IMR-90 (cell line): ENCODE data around the gene ANO10. TPM values are rescaled to one million over a fixed set of nuclear protein-coding genes. Genes with fewer than 3 reads are reported as not detected.

Experiments used
- ATAC-seq: fragments of 200-7000 bp; cut with Tn5 transposase; 2 replicates; pipeline ENCODE4 v1.9.1; 2020; ENCODE audit warnings: low read depth, mild to moderate bottlenecking, moderate library complexity
- BruUV-seq: library from RNA; stranded (reverse); fragments of 400-500 nt; replicated peaks from 2 replicates; lab custom pipeline; 2021; lab: Mats Ljungman, UMichigan
- CTCF ChIA-PET: fragments of 300-600 bp; formaldehyde crosslinking; extraction: SDS; loops from one replicate; lab custom pipeline; 2021; ENCODE audit warnings: antibody characterized with exemption; lab: Yijun Ruan, JAX
- POLR2A ChIA-PET: fragments of 300-600 bp; sonication (Branson Sonifier 250); formaldehyde crosslinking; loops from one replicate; lab custom pipeline; 2022; ENCODE audit warnings: antibody characterized with exemption; ENCODE audit not compliant: unreplicated experiment; lab: Charles Lee
- DNase-seq: peaks from one replicate; pipeline ENCODE4 v3.0.0; 2013
- H2AFZ ChIP-seq: replicated peaks from 2 replicates; pipeline ENCODE3; 2013; ENCODE audit warnings: low read length, mild to moderate bottlenecking; ENCODE audit not compliant: poor library complexity
- H2AK5ac ChIP-seq: 2 replicates; pipeline ENCODE4 v1.6.1; 2013; ENCODE audit warnings: low read depth, low read length, inconsistent platforms
- H2AK9ac ChIP-seq: replicated peaks from 2 replicates; pipeline ENCODE3; 2013; ENCODE audit warnings: mild to moderate bottlenecking, low read depth, low read length, moderate library complexity; ENCODE audit not compliant: poor library complexity
- H2BK120ac ChIP-seq: 2 replicates; pipeline ENCODE4 v1.6.1; 2013; ENCODE audit warnings: low read depth, low read length, inconsistent platforms
- H2BK15ac ChIP-seq: 3 replicates; pipeline ENCODE4 v1.6.1; 2013; ENCODE audit warnings: low read depth, low read length, inconsistent platforms
- H2BK20ac ChIP-seq: 2 replicates; pipeline ENCODE4 v1.6.1; 2013; ENCODE audit warnings: low read depth, mild to moderate bottlenecking, inconsistent platforms, low read length, moderate library complexity
- H2BK5ac ChIP-seq: 2 replicates; pipeline ENCODE4 v1.6.1; 2013; ENCODE audit warnings: mild to moderate bottlenecking, low read depth, low read length, inconsistent platforms; ENCODE audit not compliant: poor library complexity, severe bottlenecking
- H3K14ac ChIP-seq: replicated peaks from 2 replicates; pipeline ENCODE4 v1.6.1; 2013; ENCODE audit warnings: low read depth, low read length, inconsistent platforms
- H3K18ac ChIP-seq: 2 replicates; pipeline ENCODE4 v1.6.1; 2013; ENCODE audit warnings: low read depth, low read length, control low read depth
- H3K23ac ChIP-seq: 2 replicates; pipeline ENCODE4 v1.6.1; 2013; ENCODE audit warnings: low read depth, low read length, inconsistent platforms
- H3K27ac ChIP-seq: 2 replicates; pipeline ENCODE4 v1.5.1; 2013; ENCODE audit warnings: mild to moderate bottlenecking, control low read depth, low read length; ENCODE audit not compliant: insufficient read depth
- H3K27me3 ChIP-seq: 2 replicates; pipeline ENCODE4 v1.6.1; 2013; ENCODE audit warnings: low read length; ENCODE audit not compliant: control insufficient read depth, insufficient read depth
- H3K36me3 ChIP-seq: 2 replicates; pipeline ENCODE4 v1.6.1; 2013; ENCODE audit warnings: low read length, mixed read lengths; ENCODE audit not compliant: control insufficient read depth, insufficient read depth
- H3K4ac ChIP-seq: 2 replicates; pipeline ENCODE4 v1.6.1; 2013; ENCODE audit warnings: low read depth, low read length, inconsistent platforms
- H3K4me1 ChIP-seq: 2 replicates; pipeline ENCODE4 v1.6.1; 2013; ENCODE audit warnings: low read length, mixed read lengths; ENCODE audit not compliant: control insufficient read depth, insufficient read depth
- H3K4me2 ChIP-seq: 2 replicates; pipeline ENCODE4 v1.6.1; 2013; ENCODE audit warnings: low read depth, mild to moderate bottlenecking, control low read depth, low read length, moderate library complexity
- H3K4me3 ChIP-seq: 2 replicates; pipeline ENCODE4 v1.5.1; 2013; ENCODE audit warnings: low read depth, mild to moderate bottlenecking, control low read depth, low read length, moderate library complexity; ENCODE audit not compliant: insufficient read depth
- H3K56ac ChIP-seq: 2 replicates; pipeline ENCODE4 v1.6.1; 2013; ENCODE audit warnings: low read length, inconsistent platforms; ENCODE audit not compliant: insufficient read depth; ENCODE audit errors: extremely low read depth
- H3K79me1 ChIP-seq, 2 experiments: 2 replicates each; pipeline ENCODE4 v1.6.1; 2013; ENCODE audit warnings: low read length in 2 of 2, inconsistent platforms in 1 of 2, low read depth in 1 of 2
- H3K9ac ChIP-seq: 2 replicates; pipeline ENCODE4 v1.6.1; 2013; ENCODE audit warnings: low read depth, low read length, control low read depth
- H3K9me1 ChIP-seq: 2 replicates; pipeline ENCODE4 v1.6.1; 2013; ENCODE audit warnings: low read length, inconsistent platforms; ENCODE audit not compliant: insufficient read depth
- H3K9me3 ChIP-seq: 2 replicates; pipeline ENCODE4 v1.6.1; 2013; ENCODE audit warnings: low read length; ENCODE audit not compliant: control insufficient read depth, insufficient read depth
- H4K20me1 ChIP-seq: 2 replicates; pipeline ENCODE4 v1.6.1; 2013; ENCODE audit warnings: low read length, inconsistent platforms; ENCODE audit not compliant: insufficient read depth
- H4K5ac ChIP-seq: 2 replicates; pipeline ENCODE4 v1.6.1; 2013; ENCODE audit warnings: mild to moderate bottlenecking, low read depth, low read length, control low read depth
- H4K8ac ChIP-seq, 2 experiments: 2 replicates each; pipeline ENCODE4 v1.6.1; 2013; ENCODE audit warnings: low read depth in 2 of 2, low read length in 2 of 2, control low read depth in 1 of 2, inconsistent platforms in 1 of 2
- H4K91ac ChIP-seq: 2 replicates; pipeline ENCODE4 v1.6.1; 2013; ENCODE audit warnings: low read depth, low read length, inconsistent platforms; ENCODE audit not compliant: insufficient read depth
- BHLHE40 ChIP-seq: fragments of 150-350 bp; IDR thresholded peaks from 2 replicates; pipeline ENCODE4 v1.6.1; 2016; ENCODE audit warnings: mild to moderate bottlenecking, low read depth, low read length
- FOS ChIP-seq: fragments of 150-350 bp; IDR thresholded peaks from 2 replicates; pipeline ENCODE4 v1.6.1; 2016; ENCODE audit warnings: low read depth, low read length
- MAFK ChIP-seq: IDR thresholded peaks from 2 replicates; pipeline ENCODE4 v1.6.1; 2012; ENCODE audit warnings: low read depth, low read length, improper control_type of control experiment
- MXI1 ChIP-seq: IDR thresholded peaks from 2 replicates; pipeline ENCODE4 v1.6.1; 2012; ENCODE audit warnings: low read depth, mild to moderate bottlenecking, low read length, moderate library complexity, borderline replicate concordance
- POLR2A ChIP-seq: IDR thresholded peaks from 2 replicates; pipeline ENCODE4 v1.6.1; 2012; ENCODE audit warnings: mild to moderate bottlenecking, low read depth, low read length
- RCOR1 ChIP-seq: IDR thresholded peaks from 2 replicates; pipeline ENCODE4 v1.6.1; 2012; ENCODE audit warnings: mild to moderate bottlenecking, low read length, improper control_type of control experiment; ENCODE audit not compliant: insufficient replicate concordance
- RFX5 ChIP-seq: IDR thresholded peaks from 2 replicates; pipeline ENCODE4 v1.8.0; 2012; ENCODE audit warnings: low read depth, mild to moderate bottlenecking, low read length, moderate library complexity
- SMC3 ChIP-seq: fragments of 150-350 bp; IDR thresholded peaks from 2 replicates; pipeline ENCODE4 v1.6.1; 2016; ENCODE audit warnings: low read depth, mild to moderate bottlenecking, antibody characterized with exemption, low read length, moderate library complexity
- USF2 ChIP-seq: fragments of 150-350 bp; IDR thresholded peaks from 2 replicates; pipeline ENCODE4 v1.6.1; 2017; ENCODE audit warnings: mild to moderate bottlenecking, antibody characterized with exemption, low read length, low read depth
- WGBS, 2 experiments: methylation state at CpG; one replicate each; pipeline versions ENCODE4 v1.1.5 to v1.1.7; 2013; ENCODE audit warnings: missing lambda C conversion rate in 2 of 2; ENCODE audit not compliant: insufficient read length in 1 of 2; ENCODE audit errors: extremely low coverage in 2 of 2; 5-methylcytosine and 5-hydroxymethylcytosine counted together
- dilution Hi-C: fragments of 300-500 bp; cut with HindIII; formaldehyde crosslinking; loops from one replicate; pipeline ENCODE4 v1.14.3; 2018; ENCODE audit warnings: low sequenced_read_pairs; ENCODE audit not compliant: unreplicated experiment
- in situ Hi-C: fragments of 300-500 bp; cut with MboI; formaldehyde crosslinking; loops from 3 replicates; pipeline ENCODE4 v1.14.3; 2019; ENCODE audit warnings: low sequenced_read_pairs, inconsistent platforms, mixed read lengths
- intact Hi-C: fragments of 100-400 bp; cut with micrococcal nuclease; formaldehyde crosslinking; loops from 2 replicates; pipeline ENCODE4 v1.10.0; 2022
- polyA plus RNA-seq, 3 experiments: library from polyadenylated mRNA; depleted of rRNA; stranded (reverse); fragments of >200 nt; gene quantifications; 2 replicates each; pipeline ENCODE4 v1.2.3, GENCODE V29; 2012; ENCODE audit warnings: low replicate concordance in 1 of 3
- total RNA-seq: library from RNA; depleted of rRNA; stranded (reverse); fragments of >200 nt; gene quantifications from 2 replicates; pipeline ENCODE4 v1.2.3, GENCODE V29; 2012

Gene ANO10
- total and polyA plus RNA-seq, 2 of the 4 experiments (the other 2 are of a cell fraction) = 28.5 to 41.6 TPM

- no peaks in the 10 kb centered on the region for H4K20me1 ChIP-seq
Measured at GRCh38 chr3:43432462-43432861, 189.3 kb downstream of the ANO10 start.

More at GRCh38 chr3:43432462-43432861, 189.3 kb downstream of the ANO10 start:
- no peak overlapping the region for H2BK20ac ChIP-seq
- TF ChIP-seq MXI1 (no peak), RFX5 (no peak), SMC3 (no peak), POLR2A (no peak), FOS (no peak), MAFK (no peak), RCOR1 (no peak), BHLHE40 (no peak), USF2 (no peak)
- H2BK5ac ChIP-seq = no peak overlapping the region
- no peak overlapping the region for H3K27ac ChIP-seq
- H3K4me2 ChIP-seq = no peak overlapping the region
- H4K5ac ChIP-seq = no peak overlapping the region
- no peak overlapping the region for H2AFZ ChIP-seq
- H3K14ac ChIP-seq = no peak overlapping the region
- WGBS, 2 experiments = no CpG with 5 or more reads among the region's 2 CpGs
- no TSS peak for BruUV-seq
- H2AK5ac ChIP-seq = no peak overlapping the region
- H3K56ac ChIP-seq = no peak overlapping the region
- no peak overlapping the region for H3K4me3 ChIP-seq
- H3K9me1 ChIP-seq = peaks cover 2% of the 10 kb centered on the region; the same call in 1 of the 2 replicates
- H3K9ac ChIP-seq = no peak overlapping the region
- no peak overlapping the region for H4K8ac ChIP-seq
- no peak overlapping the region for H2BK15ac ChIP-seq
- POLR2A ChIA-PET = no interaction called here
- peaks cover 0 to 3% of the 10 kb centered on the region in 2 experiments; a peak in 1 of 4 replicates for H3K79me1 ChIP-seq
- no peaks in the 10 kb centered on the region for H3K9me3 ChIP-seq
- no peak overlapping the region for H4K91ac ChIP-seq
- H3K23ac ChIP-seq = no peak overlapping the region
- no peak for ATAC-seq
- CTCF ChIA-PET = no interaction called here
- H2AK9ac ChIP-seq = no peak overlapping the region
- H3K4me1 ChIP-seq = no peaks in the 10 kb centered on the region; the same call in 1 of the 2 replicates
- dilution Hi-C loops = no loop called here
- H3K18ac ChIP-seq = no peak overlapping the region
- peaks cover 5% of the 10 kb centered on the region for H3K36me3 ChIP-seq
- in situ Hi-C loops = no loop called here
- no peak overlapping the region for H3K4ac ChIP-seq
- intact Hi-C loops = no loop called here
- no peaks in the 10 kb centered on the region for H3K27me3 ChIP-seq
- no peak for DNase-seq
- H2BK120ac ChIP-seq = no peak overlapping the region
